GM19455 (cell line): Measurements from ENCODE around the gene IGFBP2.

ENCODE experiments used
- ATAC-seq: cut with Tn5 transposase; IDR thresholded peaks from one replicate; pipeline ENCODE4 v1.9.1; 2021; ENCODE audit not compliant: unreplicated experiment

The IGFBP2 gene

GRCh38 chr2:216615298-216616082, 17.7 kb upstream of the IGFBP2 start:
- no peak for ATAC-seq

- no peak for ATAC-seq
Measured at GRCh38 chr2:216616083-216616678, 17.0 kb upstream of the IGFBP2 start.

- ATAC-seq: no peak
Measured at GRCh38 chr2:216617159-216617815, 15.9 kb upstream of the IGFBP2 start.

- no peak for ATAC-seq
Measured at GRCh38 chr2:216618785-216619184, 14.4 kb upstream of the IGFBP2 start.

GRCh38 chr2:216619411-216620393, 13.5 kb upstream of the IGFBP2 start:
- ATAC-seq: no peak

GRCh38 chr2:216620786-216621185, 12.4 kb upstream of the IGFBP2 start:
- no peak for ATAC-seq

GRCh38 chr2:216621292-216621691, 11.9 kb upstream of the IGFBP2 start:
- ATAC-seq: no peak

- no peak for ATAC-seq
Measured at GRCh38 chr2:216622526-216622925, 10.7 kb upstream of the IGFBP2 start.

- ATAC-seq: no peak
Measured at GRCh38 chr2:216624251-216624650, 9.0 kb upstream of the IGFBP2 start.

GRCh38 chr2:216626168-216626874, 6.9 kb upstream of the IGFBP2 start:
- ATAC-seq: no peak

- ATAC-seq: no peak
Measured at GRCh38 chr2:216626875-216627245, 6.4 kb upstream of the IGFBP2 start.

- ATAC-seq: no peak
Measured at GRCh38 chr2:216629784-216630183, 3.4 kb upstream of the IGFBP2 start.

GRCh38 chr2:216632346-216632951, 771 bp upstream of the IGFBP2 start:
- no peak for ATAC-seq

GRCh38 chr2:216633616-216634369, 573 bp downstream of the IGFBP2 start:
- no peak for ATAC-seq

- ATAC-seq: no peak
Measured at GRCh38 chr2:216634370-216635148, 1.3 kb downstream of the IGFBP2 start.

GRCh38 chr2:216635171-216635570, 2.0 kb downstream of the IGFBP2 start:
- no peak for ATAC-seq

GRCh38 chr2:216635701-216636550, 2.7 kb downstream of the IGFBP2 start:
- no peak for ATAC-seq
